Stomach (tissue), 4 donors: ENCODE data around the gene IL17RC.

Experiments
- CTCF ChIP-seq, 7 experiments: fragments of 450-650 bp in 4 of 7; fragments of 200-600 bp in 3 of 7; sonication (generic) in 3 of 7; IDR thresholded peaks; one replicate each; pipeline ENCODE4 v1.5.1; 2016 to 2019; ENCODE audit warnings: antibody characterized with exemption in 7 of 7, control low read depth in 2 of 7, mild to moderate bottlenecking in 1 of 7
- EP300 ChIP-seq: sonication (generic); formaldehyde crosslinking; IDR thresholded peaks from one replicate; pipeline ENCODE4 v1.6.1; 2017; ENCODE audit warnings: antibody characterized with exemption
- POLR2AphosphoS5 ChIP-seq, 3 donors: sonication (generic); formaldehyde crosslinking; IDR thresholded peaks; one replicate each; pipeline ENCODE4 v1.6.1; 2016; ENCODE audit warnings: antibody characterized with exemption in 3 of 3

- TF ChIP-seq CTCF (IDR thresholded peaks at IDR 0.05) = no peak
- TF ChIP-seq EP300 = no peak
- peak; percentile 91 to 96 (median 93) for TF ChIP-seq POLR2AphosphoS5 (IDR thresholded peaks at IDR 0.05)
These were observed 16.8 kb downstream of the IL17RC start, which contains the start of gene CRELD1 for GRCh38 chr3:9933561-9934234.
